Aorta (tissue), 5 donors: ENCODE measurements around the gene PSORS1C2. TPM values are rescaled to one million over a fixed set of nuclear protein-coding genes. Genes with fewer than 3 reads are reported as not detected.

Experiments
- ATAC-seq: fragments of 200-7000 bp; cut with Tn5 transposase; one replicate; pipeline ENCODE4 v1.9.1; 2022; ENCODE audit warnings: moderate library complexity; ENCODE audit not compliant: low FRiP score
- DNase-seq, 2 donors: peaks; one replicate each; pipeline ENCODE4 v3.0.0-alpha.2; 2020
- H3K27ac ChIP-seq, 2 donors: one replicate each; pipeline ENCODE4 v1.5.1; 2013; ENCODE audit warnings: low read length in 2 of 2, mild to moderate bottlenecking in 2 of 2, moderate library complexity in 2 of 2, control low read depth in 1 of 2, inconsistent platforms in 1 of 2, low read depth in 1 of 2
- H3K27me3 ChIP-seq, 2 donors: one replicate each; pipeline ENCODE4 v1.6.1; 2013; ENCODE audit warnings: control low read depth in 1 of 2, low read length in 1 of 2, mild to moderate bottlenecking in 1 of 2, moderate library complexity in 1 of 2; ENCODE audit not compliant: insufficient read depth in 2 of 2, control insufficient read depth in 1 of 2
- H3K36me3 ChIP-seq, 2 donors: one replicate each; pipeline ENCODE4 v1.6.1; 2013; ENCODE audit warnings: control low read depth in 1 of 2, low read length in 1 of 2, mild to moderate bottlenecking in 1 of 2; ENCODE audit not compliant: insufficient read depth in 2 of 2, control insufficient read depth in 1 of 2
- H3K4me1 ChIP-seq, 2 donors: one replicate each; pipeline ENCODE4 v1.6.1; 2013; ENCODE audit warnings: low read length in 2 of 2, control low read depth in 1 of 2, mild to moderate bottlenecking in 1 of 2, moderate library complexity in 1 of 2; ENCODE audit not compliant: insufficient read depth in 2 of 2, control insufficient read depth in 1 of 2
- H3K4me3 ChIP-seq, 2 donors: one replicate each; pipeline ENCODE4 v1.5.1; 2013; ENCODE audit warnings: low read length in 2 of 2, control low read depth in 1 of 2, mild to moderate bottlenecking in 1 of 2
- H3K9me3 ChIP-seq: one replicate; pipeline ENCODE4 v1.6.1; 2013; ENCODE audit warnings: mild to moderate bottlenecking, low read length; ENCODE audit not compliant: control insufficient read depth
- WGBS, 2 donors: extraction: QIAGEN DNeasy Blood & Tissue Kit; methylation state at CpG; one replicate each; pipeline ENCODE4 v1.1.7; 2013; 5-methylcytosine and 5-hydroxymethylcytosine counted together
- intact Hi-C, 2 donors: fragments of 100-400 bp; cut with DNase I; formaldehyde crosslinking; loops; one replicate each; pipeline versions ENCODE4 v1.14.2 to v1.15.0; 2022
- polyA plus RNA-seq, 2 donors: library from polyadenylated mRNA; stranded (reverse); fragments of 200-250 nt; gene quantifications; one replicate each; pipeline ENCODE4 v1.2.3, GENCODE V29; 2013
- total RNA-seq, 2 donors: library from RNA; stranded (reverse); fragmentation: NEBNext Ultra II Directional; extraction: Animal tissue kit (Norgen Biotek cat#: 25700); gene quantifications; one replicate each; pipeline ENCODE4 v1.2.1, GENCODE V29; 2021
- donor health status: healthy with polysubstance abuse.
- donor health status: Bipolar disorder and iron deficiency.
- donor health status: DM: no; HTN: no; CAD: no.
- donor health status: DM: no; HTN: no; CAD: no.
- donor health status: DM: yes; HTN: yes; CAD: no.

PSORS1C2 gene
- total and polyA plus RNA-seq, 4 donors: not detected

DNA sequence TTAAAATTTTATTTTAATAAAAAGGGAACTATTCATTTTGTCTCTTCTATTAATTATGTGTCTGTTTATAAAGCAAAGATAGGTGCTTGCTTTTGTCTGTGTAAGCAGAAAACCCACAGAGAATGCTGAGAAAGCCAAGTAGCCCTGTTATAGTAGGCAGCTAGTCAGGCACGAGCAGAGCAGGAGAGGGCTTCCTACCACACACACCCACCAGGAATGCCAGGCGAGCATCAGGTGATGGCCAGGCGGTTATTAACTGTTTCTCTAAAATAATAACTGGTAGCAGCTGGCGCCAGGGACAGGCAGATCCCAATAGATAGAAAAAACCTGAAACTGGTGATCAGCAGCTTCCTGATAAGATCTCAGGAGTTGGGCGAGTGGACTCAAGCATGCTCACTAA is 42.2 kb downstream of the PSORS1C2 start:
- Histone ChIP-seq H3K36me3 (no peaks in the 10 kb centered on the region), H3K27ac (no peak overlapping the region), H3K4me1 (no peaks in the 10 kb centered on the region), H3K27me3 (no peaks in the 10 kb centered on the region), H3K4me3 (no peak overlapping the region), H3K9me3 (no peaks in the 10 kb centered on the region)
- 80 to 91% methylated on average over 5 of the region's 5 CpGs for WGBS, 2 donors
- DNase-seq: no peak
- intact Hi-C loops: no loop called here
- ATAC-seq: no peak

DNA sequence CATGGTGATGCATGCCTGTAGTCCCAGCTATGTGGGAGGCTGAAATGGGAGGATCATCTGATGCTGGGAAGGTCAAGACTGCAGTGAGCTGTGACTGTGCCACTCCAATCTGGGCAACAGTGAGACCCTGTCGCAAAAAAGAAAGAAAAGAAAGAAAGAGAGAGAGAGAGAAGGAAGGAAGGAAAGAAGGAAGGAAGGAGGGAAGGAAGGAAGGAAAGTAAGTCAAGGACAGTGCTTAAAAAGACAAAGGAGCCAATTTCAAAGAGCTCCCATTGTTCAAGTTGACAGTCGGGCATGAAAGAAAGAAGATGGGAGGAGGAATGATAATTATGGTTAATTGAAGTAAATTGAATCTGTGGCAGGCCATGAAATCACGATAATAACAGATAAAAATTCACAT is 42.7 kb downstream of the PSORS1C2 start:
- no peaks in the 10 kb centered on the region for H3K9me3 ChIP-seq
- H3K27ac ChIP-seq: no peak overlapping the region
- H3K4me1 ChIP-seq: no peaks in the 10 kb centered on the region
- WGBS, 2 donors: 88 to 94% methylated on average over 3 of the region's 3 CpGs
- ATAC-seq (no peak), DNase-seq (no peak)
- no peaks in the 10 kb centered on the region for H3K27me3 ChIP-seq
- H3K36me3 ChIP-seq: no peaks in the 10 kb centered on the region
- intact Hi-C loops: no loop called here
- H3K4me3 ChIP-seq: no peak overlapping the region

DNA sequence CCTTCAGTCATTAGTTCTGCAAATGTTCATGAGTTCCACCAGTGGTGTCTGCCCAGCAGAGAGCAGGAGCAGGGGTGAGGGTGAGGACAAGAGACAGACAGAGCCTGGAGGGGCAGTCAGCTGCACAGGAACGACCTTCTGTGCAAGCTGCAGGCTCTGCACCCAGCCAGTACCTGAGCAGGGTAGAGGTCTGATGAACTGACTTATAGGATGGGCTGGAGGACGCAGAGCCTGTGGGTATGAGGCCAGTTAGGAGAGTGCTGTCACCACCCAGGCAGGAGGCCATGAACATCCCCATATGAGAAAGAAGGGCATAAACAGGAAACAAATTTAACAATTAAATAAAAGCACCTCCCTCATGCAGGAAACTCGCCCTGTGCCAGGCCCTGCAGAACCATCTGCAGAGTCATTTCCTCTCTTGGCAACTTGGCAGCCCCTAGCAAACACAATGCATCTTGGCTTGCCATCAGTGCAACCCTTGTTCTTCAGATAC is 44.4 kb downstream of the PSORS1C2 start:
- DNase-seq: no peak
- H3K4me3 ChIP-seq: no peak overlapping the region

GRCh38 chr6:31092769-31093505 is 45.9 kb downstream of the PSORS1C2 start:
- no peak overlapping the region for H3K27ac ChIP-seq
- H3K27me3 ChIP-seq: no peaks in the 10 kb centered on the region
- intact Hi-C loops: no loop called here
- WGBS, 2 donors: 88% methylated on average over 12 of the region's 12 CpGs
- ATAC-seq: no peak
- no peak overlapping the region for H3K4me3 ChIP-seq
- H3K4me1 ChIP-seq: no peaks in the 10 kb centered on the region
- H3K36me3 ChIP-seq: no peaks in the 10 kb centered on the region
- H3K9me3 ChIP-seq: no peaks in the 10 kb centered on the region
- DNase-seq: no peak

More for the DNA sequence above, 44.4 kb downstream of the PSORS1C2 start:
- H3K9me3 ChIP-seq: no peaks in the 10 kb centered on the region
- H3K36me3 ChIP-seq: no peaks in the 10 kb centered on the region
- no peak overlapping the region for H3K27ac ChIP-seq
- no peaks in the 10 kb centered on the region for H3K27me3 ChIP-seq
- peak; percentile 29 for ATAC-seq
- no peaks in the 10 kb centered on the region for H3K4me1 ChIP-seq
- intact Hi-C loops: no loop called here
- WGBS, 2 donors: 62 to 64% methylated on average over 3 of the region's 3 CpGs

GRCh38 chr6:31092238-31092637 is 46.6 kb downstream of the PSORS1C2 start:
- WGBS, 2 donors: 93 to 97% methylated on average over 2 of the region's 2 CpGs
- Histone ChIP-seq H3K4me3 (no peak overlapping the region), H3K36me3 (no peaks in the 10 kb centered on the region), H3K9me3 (no peaks in the 10 kb centered on the region), H3K27ac (no peak overlapping the region), H3K27me3 (no peaks in the 10 kb centered on the region), H3K4me1 (no peaks in the 10 kb centered on the region)
- DNase-seq (no peak), ATAC-seq (no peak)
- intact Hi-C loops: no loop called here

GRCh38 chr6:31091680-31092079 is 47.2 kb downstream of the PSORS1C2 start:
- Histone ChIP-seq H3K27me3 (no peaks in the 10 kb centered on the region), H3K4me3 (no peak overlapping the region), H3K27ac (no peak overlapping the region), H3K36me3 (no peaks in the 10 kb centered on the region), H3K9me3 (no peaks in the 10 kb centered on the region), H3K4me1 (no peaks in the 10 kb centered on the region)
- intact Hi-C loops: no loop called here
- DNase-seq (no peak), ATAC-seq (no peak)
- WGBS, 2 donors: 46% methylated on average over 3 of the region's 3 CpGs

DNA sequence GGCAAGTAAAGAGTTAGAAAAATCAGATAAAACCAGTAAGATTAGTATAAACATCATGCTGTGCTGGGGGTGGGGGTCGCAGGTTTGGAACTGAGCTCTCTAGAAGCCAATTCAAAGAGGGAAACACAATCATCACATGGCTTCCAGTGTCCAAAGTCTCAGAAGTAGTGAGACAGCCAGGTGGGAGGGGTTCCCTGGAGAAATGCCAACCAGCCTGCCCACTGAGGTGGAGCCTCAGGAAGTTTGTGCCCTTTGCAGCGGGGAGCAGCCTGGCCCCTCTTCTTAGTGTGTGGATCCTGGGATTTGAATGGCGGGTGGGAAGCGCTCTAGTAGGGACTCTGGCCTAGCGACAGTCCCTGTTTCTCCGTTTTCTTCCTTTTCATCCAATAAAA is 47.9 kb downstream of the PSORS1C2 start:
- 95% methylated on average over 6 of the region's 6 CpGs for WGBS, 2 donors
- no peaks in the 10 kb centered on the region for H3K4me1 ChIP-seq
- H3K27ac ChIP-seq: no peak overlapping the region
- ATAC-seq: no peak
- DNase-seq: no peak
- H3K4me3 ChIP-seq: no peak overlapping the region
- H3K36me3 ChIP-seq: no peaks in the 10 kb centered on the region
- H3K9me3 ChIP-seq: no peaks in the 10 kb centered on the region
- intact Hi-C loops: no loop called here
- H3K27me3 ChIP-seq: no peaks in the 10 kb centered on the region

GRCh38 chr6:31090275-31090972 is 48.4 kb downstream of the PSORS1C2 start:
- H3K4me3 ChIP-seq: no peak overlapping the region
- H3K9me3 ChIP-seq: no peaks in the 10 kb centered on the region
- H3K4me1 ChIP-seq: no peaks in the 10 kb centered on the region
- ATAC-seq (no peak), DNase-seq (no peak)
- WGBS, 2 donors: 88 to 90% methylated on average over 3 of the region's 3 CpGs
- intact Hi-C loops: no loop called here
- H3K27ac ChIP-seq: no peak overlapping the region
- H3K27me3 ChIP-seq: no peaks in the 10 kb centered on the region
- no peaks in the 10 kb centered on the region for H3K36me3 ChIP-seq
